Motor neuron (in vitro differentiated cells): ENCODE measurements around the gene FARS2. TPM values are rescaled to one million over a fixed set of nuclear protein-coding genes. Genes with fewer than 3 reads are reported as not detected.

ENCODE experiments used
- ATAC-seq, 8 experiments: fragments of 200-7000 bp; cut with Tn5 transposase; replicated peaks in 6 of 8; 2 replicates each; pipeline ENCODE4 v1.8.0; 2021; ENCODE audit warnings: mild to moderate bottlenecking in 8 of 8, moderate library complexity in 8 of 8
- H3K27ac ChIP-seq, 2 donors: fragments of 250-450 bp; sonication (Bioruptor Pico); 2 replicates each; pipeline ENCODE4 v1.9.0; 2021; ENCODE audit warnings: antibody characterized with exemption in 2 of 2, mild to moderate bottlenecking in 2 of 2, moderate library complexity in 1 of 2
- H3K4me1 ChIP-seq, 2 donors: fragments of 250-450 bp; sonication (Bioruptor Pico); replicated peaks in 1 of 2; 2 replicates each; pipeline ENCODE4 v1.6.1; 2021; ENCODE audit warnings: antibody characterized with exemption in 2 of 2, mild to moderate bottlenecking in 2 of 2, moderate library complexity in 1 of 2
- H3K4me3 ChIP-seq, 5 donors: fragments of 250-450 bp; sonication (Bioruptor Pico); 2 replicates each; pipeline ENCODE4 v1.9.0; 2021; ENCODE audit warnings: antibody characterized with exemption in 5 of 5, mild to moderate bottlenecking in 5 of 5, moderate library complexity in 4 of 5
- WGBS, 10 experiments: fragments of 450-650 bp; shearing (Covaris generic); methylation state at CpG; one replicate each; pipeline ENCODE4 v1.0.0; 2022; 5-methylcytosine and 5-hydroxymethylcytosine counted together
- in situ Hi-C, 9 experiments: fragments of 400-800 bp; cut with MboI; loops; one replicate each; pipeline ENCODE4 v1.15.0; 2021; ENCODE audit warnings: low sequenced_read_pairs in 9 of 9, low pct_unique_long_range_greater_than_20kb in 2 of 9; ENCODE audit not compliant: unreplicated experiment in 9 of 9
- total RNA-seq, 8 experiments: library from RNA; unstranded; fragments of 300-600 nt; gene quantifications; 2 replicates each; pipeline versions ENCODE4 v1.2.3 to v1.2.4, GENCODE V29; 2022

FARS2 gene
- total RNA-seq, 8 experiments from 2014 or later: 10.9 to 24.1 (median 15.6) TPM

- no peak for ATAC-seq
- Histone ChIP-seq H3K27ac (no peak overlapping the region), H3K4me3 (no peak overlapping the region), H3K4me1 (peaks cover 0 to 13% of the 10 kb centered on the region in 2 donors)
- WGBS, 10 experiments: 70 to 100% (median 82%) methylated on average over 1 to 3 of the region's 4 CpGs; no CpG with 5 or more reads in 3 of the 10 experiments
- in situ Hi-C loops: no loop called here
Measured at GRCh38 chr6:5506149-5506548, 244.8 kb downstream of the FARS2 start.

DNA sequence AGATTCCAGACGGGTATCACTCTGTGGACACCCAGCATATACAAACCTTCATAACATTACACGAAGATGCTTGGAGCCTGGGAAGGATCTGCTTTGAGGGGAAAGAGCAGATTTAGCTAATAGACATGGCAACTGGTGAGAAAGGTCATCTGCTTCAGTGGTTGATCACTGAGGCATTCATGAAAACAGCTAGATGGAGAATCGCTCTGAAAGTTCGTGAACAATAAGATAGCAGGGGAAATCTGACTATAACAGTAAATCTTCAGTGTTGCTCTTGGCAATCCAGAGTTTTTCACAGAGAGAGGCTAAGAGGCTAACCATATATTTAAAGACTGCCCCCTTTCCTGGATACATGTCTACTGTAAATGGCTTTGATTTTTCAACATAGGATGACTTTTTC, 245.3 kb downstream of the FARS2 start:
- ATAC-seq: peak in 2 of 8 experiments; percentile 26 to 78
- no peak overlapping the region for H3K27ac ChIP-seq
- in situ Hi-C loops: no loop called here
- H3K4me1 ChIP-seq: peaks cover 0 to 13% of the 10 kb centered on the region in 2 donors
- no peak overlapping the region for H3K4me3 ChIP-seq
- WGBS, 10 experiments: 60 to 100% (median 78%) methylated on average over 1 to 4 of the region's 4 CpGs; no CpG with 5 or more reads in 5 of the 10 experiments

DNA sequence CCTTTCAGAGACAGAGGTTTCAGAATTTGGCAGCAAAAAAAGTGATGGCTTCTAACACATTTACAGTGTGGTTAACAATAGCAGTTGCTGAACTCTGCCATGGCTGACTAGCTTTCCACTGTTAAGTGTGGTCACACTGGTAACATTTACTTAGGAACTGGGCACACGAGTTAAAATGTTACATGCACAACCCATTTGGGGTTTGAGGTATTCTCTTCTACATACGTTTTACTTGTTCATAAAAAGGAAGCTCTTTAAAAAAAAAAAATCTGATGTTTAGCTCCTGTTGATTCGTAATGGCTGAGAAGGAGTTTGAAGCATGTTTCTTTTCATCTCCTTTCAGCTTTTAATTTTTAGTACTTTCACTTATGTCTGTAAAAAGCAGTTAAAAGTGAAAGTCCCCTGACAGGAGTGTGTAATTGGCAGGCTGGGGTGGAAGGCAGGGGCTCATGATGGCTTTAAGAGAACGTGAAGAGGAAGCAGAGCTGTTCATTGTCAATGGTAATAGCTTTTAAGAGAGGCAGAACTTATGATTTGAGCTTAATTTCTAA, 245.9 kb downstream of the FARS2 start:
- Histone ChIP-seq H3K4me3 (no peak overlapping the region), H3K4me1 (peaks cover 3 to 13% of the 10 kb centered on the region in 2 donors), H3K27ac (no peak overlapping the region)
- peak in 1 of 8 experiments; percentile 20 for ATAC-seq
- in situ Hi-C loops: no loop called here
- 66 to 100% (median 82%) methylated on average over 3 to 4 of the region's 4 CpGs for WGBS, 10 experiments

- no peak for ATAC-seq
- Histone ChIP-seq H3K4me1 (peaks cover 7 to 13% of the 10 kb centered on the region in 2 donors), H3K4me3 (no peak overlapping the region), H3K27ac (no peak overlapping the region)
- in situ Hi-C loops: no loop called here
- 88 to 100% (median 96%) methylated on average over 1 to 8 of the region's 8 CpGs for WGBS, 10 experiments
Measured at GRCh38 chr6:5509106-5509505, 247.8 kb downstream of the FARS2 start.

DNA sequence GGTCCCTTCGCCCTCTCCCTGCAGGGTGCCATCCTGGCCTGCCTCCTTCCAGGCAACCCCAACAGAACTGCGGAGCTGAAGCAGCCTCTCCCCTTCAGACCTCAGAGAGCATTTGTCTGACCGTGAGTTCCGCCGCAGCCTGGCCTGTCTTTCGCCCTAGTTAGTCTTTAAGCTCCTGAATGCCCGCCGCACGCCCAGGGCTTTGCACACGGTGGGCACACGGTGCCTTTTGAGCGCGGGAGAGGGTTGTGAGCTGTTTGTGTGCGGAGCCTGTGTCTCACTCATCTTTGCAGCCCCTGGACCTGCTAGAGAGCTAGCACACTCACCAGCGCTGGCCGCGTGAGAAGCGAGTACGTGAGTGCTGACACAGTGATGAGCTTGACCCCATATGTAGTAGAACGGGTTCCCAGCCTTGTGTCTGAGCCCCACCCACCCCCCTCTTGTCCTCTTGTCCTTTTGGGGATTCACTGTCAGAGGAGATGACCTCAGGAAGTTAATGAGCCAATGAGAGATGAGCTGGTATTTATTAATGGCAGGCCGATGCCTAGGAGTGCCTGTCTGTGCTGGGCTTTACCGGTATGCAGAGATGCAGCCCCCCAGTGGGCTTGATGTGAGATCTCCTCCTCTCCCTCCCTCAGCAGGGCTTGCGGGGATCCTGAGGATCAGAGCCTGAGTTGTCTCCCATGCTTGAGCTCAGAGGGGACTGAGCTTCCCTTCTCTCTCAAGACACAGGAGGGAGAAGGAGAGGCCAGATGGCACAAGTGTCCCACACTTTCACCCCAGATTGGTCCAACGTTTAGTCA, 249.2 kb downstream of the FARS2 start:
- Histone ChIP-seq H3K4me1 (peaks cover 7 to 13% of the 10 kb centered on the region in 2 donors), H3K27ac (no peak overlapping the region), H3K4me3 (no peak overlapping the region)
- WGBS, 10 experiments: 29 to 100% (median 89%) methylated on average over 1 to 14 of the region's 24 CpGs; no CpG with 5 or more reads in 2 of the 10 experiments
- peak in 2 of 8 experiments; percentile 24 to 38 for ATAC-seq
- in situ Hi-C loops: no loop called here

GRCh38 chr6:5511954-5512353, 250.6 kb downstream of the FARS2 start:
- H3K4me1 ChIP-seq: peaks cover 6 to 7% of the 10 kb centered on the region in 2 donors
- peak in 3 of 8 experiments; percentile 29 to 92 (median 90) for ATAC-seq
- in situ Hi-C loops: no loop called here
- no peak overlapping the region for H3K27ac ChIP-seq
- WGBS, 10 experiments: 7 to 100% (median 56%) methylated on average over 1 to 3 of the region's 3 CpGs; no CpG with 5 or more reads in 3 of the 10 experiments
- H3K4me3 ChIP-seq: no peak overlapping the region

DNA sequence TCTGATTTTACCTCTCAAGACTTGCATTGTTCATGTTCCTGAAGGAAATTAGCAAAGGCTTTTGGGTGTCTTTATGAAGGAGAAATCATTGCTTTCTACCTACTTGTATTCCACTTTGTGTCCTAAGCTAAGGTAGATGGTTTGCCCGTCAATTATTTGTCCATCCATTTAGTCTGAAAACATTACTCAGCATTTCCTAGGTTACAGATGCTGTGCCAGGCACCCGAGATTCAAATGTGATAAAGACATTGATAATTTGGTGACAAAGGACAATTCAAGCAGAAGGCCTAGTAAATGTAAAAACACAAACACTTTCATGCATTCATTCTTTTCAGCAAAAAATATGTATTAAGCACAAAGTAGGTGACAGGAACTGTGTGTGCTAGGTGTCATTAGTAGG, 251.1 kb downstream of the FARS2 start:
- peaks cover 2 to 7% of the 10 kb centered on the region in 2 donors for H3K4me1 ChIP-seq
- ATAC-seq: no peak
- 57 to 100% (median 81%) methylated on average over 1 to 2 of the region's 2 CpGs; no CpG with 5 or more reads in 1 of the 10 experiments for WGBS, 10 experiments
- H3K27ac ChIP-seq: no peak overlapping the region
- no peak overlapping the region for H3K4me3 ChIP-seq
- in situ Hi-C loops: no loop called here

GRCh38 chr6:5513408-5513807, 252.1 kb downstream of the FARS2 start:
- in situ Hi-C loops: no loop called here
- Histone ChIP-seq H3K27ac (no peak overlapping the region), H3K4me3 (no peak overlapping the region), H3K4me1 (peaks cover 2 to 7% of the 10 kb centered on the region in 2 donors)
- ATAC-seq: peak in 1 of 8 experiments; percentile 81
- 75 to 96% (median 89%) methylated on average over 1 to 5 of the region's 6 CpGs; no CpG with 5 or more reads in 1 of the 10 experiments for WGBS, 10 experiments

DNA sequence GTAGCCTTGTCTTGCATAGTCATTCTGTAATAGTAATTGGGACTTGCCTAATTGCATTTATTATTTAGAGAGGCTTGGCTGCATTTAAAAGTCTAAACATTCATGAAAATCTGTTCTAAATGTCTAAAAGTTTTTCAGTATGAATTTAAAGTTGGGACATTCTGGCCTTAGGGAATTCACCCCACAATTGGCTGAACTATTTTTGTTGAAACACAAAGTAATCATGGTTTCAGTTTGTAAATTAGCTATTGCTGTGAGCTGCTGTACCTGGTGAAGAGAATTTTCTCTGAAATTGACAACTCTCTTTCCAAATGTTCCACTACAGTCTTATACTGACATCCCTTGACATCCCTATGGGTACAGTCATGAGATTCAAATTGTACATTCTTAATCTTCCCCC, 253.0 kb downstream of the FARS2 start:
- no peak overlapping the region for H3K4me3 ChIP-seq
- H3K27ac ChIP-seq: no peak overlapping the region
- in situ Hi-C loops: no loop called here
- ATAC-seq: no peak
- H3K4me1 ChIP-seq: peaks cover 2 to 7% of the 10 kb centered on the region in 2 donors

DNA sequence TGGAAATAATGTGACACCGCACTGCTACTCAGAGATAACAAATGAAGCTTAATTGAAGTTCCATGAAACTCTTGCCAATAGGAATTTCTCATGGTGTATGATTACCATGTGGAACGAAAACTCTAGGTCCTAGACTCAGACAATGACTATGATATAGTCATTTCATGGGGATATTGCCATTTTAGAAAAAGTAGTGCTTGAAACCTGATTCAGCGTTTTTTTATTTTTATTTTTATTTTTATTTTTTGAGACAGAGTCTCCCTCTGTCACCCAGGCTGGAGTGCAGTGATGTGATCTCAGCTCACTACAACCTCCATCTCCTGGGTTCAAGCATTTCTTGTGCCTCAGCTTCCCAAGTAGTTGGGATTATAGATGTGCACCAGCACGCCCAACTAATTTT, 253.9 kb downstream of the FARS2 start:
- Histone ChIP-seq H3K4me3 (no peak overlapping the region), H3K27ac (no peak overlapping the region), H3K4me1 (peaks cover 2 to 7% of the 10 kb centered on the region in 2 donors)
- ATAC-seq: no peak
- 83 to 100% (median 98%) methylated on average over 2 to 4 of the region's 4 CpGs for WGBS, 10 experiments
- in situ Hi-C loops: no loop called here

GRCh38 chr6:5516036-5516435, 254.7 kb downstream of the FARS2 start:
- 60 to 100% (median 82%) methylated on average over 1 to 5 of the region's 6 CpGs for WGBS, 10 experiments

GRCh38 chr6:5517796-5518195, 256.5 kb downstream of the FARS2 start:
- Histone ChIP-seq H3K27ac (no peak overlapping the region), H3K4me1 (no peaks in the 10 kb centered on the region), H3K4me3 (no peak overlapping the region)
- ATAC-seq: peak in 3 of 8 experiments; percentile 69 to 75 (median 71)
- in situ Hi-C loops: no loop called here
- WGBS, 10 experiments: 0 to 100% (median 78%) methylated on average over 1 to 2 of the region's 2 CpGs; no CpG with 5 or more reads in 3 of the 10 experiments

More at GRCh38 chr6:5516036-5516435, 254.7 kb downstream of the FARS2 start:
- in situ Hi-C loops: no loop called here
- peaks cover 0 to 7% of the 10 kb centered on the region in 2 donors for H3K4me1 ChIP-seq
- no peak for ATAC-seq
- no peak overlapping the region for H3K4me3 ChIP-seq
- H3K27ac ChIP-seq: no peak overlapping the region

GRCh38 chr6:5518936-5519491, 257.7 kb downstream of the FARS2 start:
- no peak for ATAC-seq
- in situ Hi-C loops: no loop called here
- Histone ChIP-seq H3K4me1 (no peaks in the 10 kb centered on the region), H3K27ac (no peak overlapping the region), H3K4me3 (no peak overlapping the region)
